ENCODE measurements around the gene PCOLCE2. TPM values are rescaled to one million over a fixed set of nuclear protein-coding genes. Genes with fewer than 3 reads are reported as not detected.

PCOLCE2 gene
- total and polyA plus RNA-seq, 10 of the 15 experiments (the other 5 are each of a cell fraction or from before 2014, with no cell fraction given), result 0.11 to 7.6 (median 0.40) TPM

- no peak overlapping the region for H3K9ac ChIP-seq (ENCODE audit: control insufficient read depth, insufficient read depth, low read length)
- ChIA-PET CTCF (no interaction called here), POLR2A (no interaction called here), RAD21 (ENCODE audit: unreplicated experiment) (no interaction called here), SMC1A (ENCODE audit: uncharacterized antibody, unreplicated experiment) (no interaction called here)
- no TSS peak for BruUV-seq (replicated peaks)
- under 1% methylated on average over 6 of the region's 6 CpGs for WGBS (ENCODE audit: insufficient coverage, insufficient replicate concordance, low lambda C conversion rate, missing lambda C conversion rate)
- ATAC-seq (no peak), DNase-seq (ENCODE audit: low read depth, low spot score) (no peak), FAIRE-seq (no peak)
- H3K79me2 ChIP-seq (ENCODE audit: control insufficient read depth, insufficient read depth, low read length), result no peaks in the 10 kb centered on the region
- no peak overlapping the region for H3K4me2 ChIP-seq (ENCODE audit: control insufficient read depth, insufficient read depth)
- H3K4me1 ChIP-seq (ENCODE audit: control insufficient read depth, insufficient read depth, low read length), result no peaks in the 10 kb centered on the region
- H3K27me3 ChIP-seq (replicated peaks in 1 of 2; ENCODE audit: control insufficient read depth in 2 of 2, insufficient read depth in 2 of 2, low read length in 1 of 2), result no peaks in the 10 kb centered on the region; a peak in 2 of 4 replicates
- in situ Hi-C loops (cut with MboI), result no loop called here
- no peaks in the 10 kb centered on the region for H4K20me1 ChIP-seq (ENCODE audit: control insufficient read depth, insufficient read depth)
- no peak for TF ChIP-seq EED (IDR thresholded peaks at IDR 0.05; ENCODE audit: low read depth)
- intact Hi-C loops (cut with micrococcal nuclease; ENCODE audit: unreplicated experiment), result no loop called here
- H3K9me3 ChIP-seq (replicated peaks; ENCODE audit: control insufficient read depth, insufficient read depth, low read length), result no peaks in the 10 kb centered on the region
- H3K36me3 ChIP-seq (ENCODE audit: control insufficient read depth in 2 of 2, insufficient read depth in 2 of 2, low read length in 1 of 2), result no peaks in the 10 kb centered on the region
- H3K4me3 ChIP-seq, result no peak overlapping the region
- no peak overlapping the region for H2AFZ ChIP-seq (ENCODE audit: control insufficient read depth, low read depth, low read length)
- no peak overlapping the region for H3K27ac ChIP-seq (ENCODE audit: control insufficient read depth, insufficient read depth)
Measured at GRCh38 chr3:142881445-142882224, 7.2 kb downstream of the PCOLCE2 start.

- Histone ChIP-seq H3K27me3 (replicated peaks in 1 of 2; ENCODE audit: control insufficient read depth in 2 of 2, insufficient read depth in 2 of 2, low read length in 1 of 2) (no peaks in the 10 kb centered on the region), H4K20me1 (ENCODE audit: control insufficient read depth, insufficient read depth) (no peaks in the 10 kb centered on the region), H3K9ac (ENCODE audit: control insufficient read depth, insufficient read depth, low read length) (no peak overlapping the region), H3K27ac (ENCODE audit: control insufficient read depth, insufficient read depth) (no peak overlapping the region), H3K4me1 (ENCODE audit: control insufficient read depth, insufficient read depth, low read length) (no peaks in the 10 kb centered on the region), H3K79me2 (ENCODE audit: control insufficient read depth, insufficient read depth, low read length) (no peaks in the 10 kb centered on the region), H3K9me3 (replicated peaks; ENCODE audit: control insufficient read depth, insufficient read depth, low read length) (no peaks in the 10 kb centered on the region), H3K4me3 (no peak overlapping the region), H2AFZ (ENCODE audit: control insufficient read depth, low read depth, low read length) (no peak overlapping the region), H3K4me2 (ENCODE audit: control insufficient read depth, insufficient read depth) (no peak overlapping the region), H3K36me3 (ENCODE audit: control insufficient read depth in 2 of 2, insufficient read depth in 2 of 2, low read length in 1 of 2) (no peaks in the 10 kb centered on the region)
- POLR2A ChIA-PET, result no interaction called here
- RAD21 ChIA-PET (ENCODE audit: unreplicated experiment), result no interaction called here
- no peak for ATAC-seq
- CTCF ChIA-PET, result no interaction called here
- BruUV-seq (replicated peaks), result no TSS peak
- SMC1A ChIA-PET (ENCODE audit: uncharacterized antibody, unreplicated experiment), result no interaction called here
- WGBS (ENCODE audit: insufficient coverage, insufficient replicate concordance, low lambda C conversion rate, missing lambda C conversion rate), result 31% methylated on average over 4 of the region's 4 CpGs
- no peak for DNase-seq (ENCODE audit: low read depth, low spot score)
- no peak for FAIRE-seq
- in situ Hi-C loops (cut with MboI) (no loop called here), intact Hi-C loops (cut with micrococcal nuclease; ENCODE audit: unreplicated experiment) (no loop called here)
- TF ChIP-seq FOS (IDR thresholded peaks at IDR 0.05; ENCODE audit: borderline replicate concordance, extremely low read depth, insufficient read length), result no peak
- TF ChIP-seq ZNF274 (IDR thresholded peaks at IDR 0.05; ENCODE audit: insufficient read depth, insufficient read length), result no peak
- no peak for TF ChIP-seq IKZF2 (IDR thresholded peaks at IDR 0.05)
- TF ChIP-seq PML (IDR thresholded peaks at IDR 0.05; ENCODE audit: low read length), result no peak
- no peak for TF ChIP-seq EZH2 (IDR thresholded peaks at IDR 0.05; ENCODE audit: borderline replicate concordance, control insufficient read depth, low read depth, low read length)
- TF ChIP-seq CREB1 (IDR thresholded peaks at IDR 0.05; ENCODE audit: low read depth), result no peak
- no peak for TF ChIP-seq YY1 (IDR thresholded peaks at IDR 0.05; ENCODE audit: low read depth, low read length)
- TF ChIP-seq IRF5 (IDR thresholded peaks at IDR 0.05; ENCODE audit: borderline replicate concordance), result no peak
- no peak for TF ChIP-seq POLR2AphosphoS2 (IDR thresholded peaks at IDR 0.05; ENCODE audit: low read depth, low read length)
- TF ChIP-seq SMC3 (IDR thresholded peaks at IDR 0.05; ENCODE audit: borderline replicate concordance, low read length), result no peak
- no peak for TF ChIP-seq REST (IDR thresholded peaks at IDR 0.05; ENCODE audit: low read depth, low read length)
- TF ChIP-seq ZNF217 (IDR thresholded peaks at IDR 0.05), result no peak
Measured at GRCh38 chr3:142878649-142879300, 10.1 kb downstream of the PCOLCE2 start.

Data from GM12878 (cell line).